Skeletal muscle satellite cell (primary cell): ENCODE measurements around the gene CDKL4.

Experiments
- H3K27me3 ChIP-seq: 2 replicates; pipeline ENCODE4 v1.7.0; 2013; ENCODE audit warnings: low read length; ENCODE audit not compliant: control insufficient read depth, insufficient read depth
- H3K36me3 ChIP-seq: 2 replicates; pipeline ENCODE4 v1.7.0; 2013; ENCODE audit warnings: mild to moderate bottlenecking, control low read depth, low read length; ENCODE audit not compliant: insufficient read depth
- H3K4me1 ChIP-seq: 2 replicates; pipeline ENCODE4 v1.7.0; 2013; ENCODE audit warnings: low read length; ENCODE audit not compliant: control insufficient read depth, insufficient read depth
- H3K4me2 ChIP-seq: 2 replicates; pipeline ENCODE4 v1.7.0; 2013; ENCODE audit warnings: mild to moderate bottlenecking, low read length
- H3K4me3 ChIP-seq: 2 replicates; pipeline ENCODE4 v1.7.0; 2013; ENCODE audit warnings: low read length
- H3K9ac ChIP-seq: 2 replicates; pipeline ENCODE4 v1.7.0; 2013; ENCODE audit warnings: mild to moderate bottlenecking, low read depth, low read length, moderate library complexity
- H3K9me3 ChIP-seq: replicated peaks from 2 replicates; pipeline ENCODE4 v1.7.0; 2013; ENCODE audit warnings: mild to moderate bottlenecking, control low read depth, low read length

CDKL4 gene

DNA sequence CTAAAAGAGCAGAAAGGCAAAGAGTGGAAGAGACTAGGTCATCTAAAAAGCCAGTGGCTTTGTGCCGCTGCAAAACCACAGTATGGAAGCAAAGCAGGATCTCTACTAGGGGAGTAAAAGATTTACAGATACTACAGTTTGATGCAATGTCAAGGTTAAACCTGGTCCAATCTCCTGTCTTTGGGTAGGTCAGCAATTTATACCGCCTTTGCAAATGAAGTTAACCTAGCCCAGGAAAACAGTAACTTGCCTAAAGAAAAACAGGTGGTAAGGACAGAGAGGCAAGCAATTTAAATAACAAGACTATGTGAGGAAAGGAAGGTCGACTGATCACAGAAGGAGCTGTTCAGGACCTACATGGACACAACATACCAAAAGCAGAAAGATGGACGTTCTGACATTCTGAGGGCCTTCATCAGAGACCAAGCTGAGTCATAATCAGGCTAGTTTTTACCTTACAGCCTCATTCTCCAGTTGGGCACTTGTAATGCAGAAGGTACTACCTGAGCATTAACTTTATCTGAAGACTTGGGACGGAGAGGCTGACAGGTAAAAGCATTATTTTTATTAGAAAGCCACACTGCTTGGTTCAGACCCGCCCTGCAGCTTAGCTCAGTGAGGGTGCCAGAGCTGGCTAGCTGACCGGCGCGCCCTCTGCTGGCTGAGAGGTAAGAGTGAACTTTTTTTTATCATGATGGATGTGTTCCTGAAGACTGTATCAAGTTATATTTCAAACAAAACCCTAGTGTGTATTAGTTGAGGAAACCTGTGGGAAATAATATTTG lies 15.9 kb downstream of the CDKL4 start:
- Histone ChIP-seq H3K4me2 (peak overlapping the region; percentile 65), H3K36me3 (no peaks in the 10 kb centered on the region), H3K27me3 (no peaks in the 10 kb centered on the region), H3K9ac (peak overlapping the region; percentile 22), H3K9me3 (no peaks in the 10 kb centered on the region), H3K4me3 (no peak overlapping the region), H3K4me1 (peaks cover 3% of the 10 kb centered on the region)

DNA sequence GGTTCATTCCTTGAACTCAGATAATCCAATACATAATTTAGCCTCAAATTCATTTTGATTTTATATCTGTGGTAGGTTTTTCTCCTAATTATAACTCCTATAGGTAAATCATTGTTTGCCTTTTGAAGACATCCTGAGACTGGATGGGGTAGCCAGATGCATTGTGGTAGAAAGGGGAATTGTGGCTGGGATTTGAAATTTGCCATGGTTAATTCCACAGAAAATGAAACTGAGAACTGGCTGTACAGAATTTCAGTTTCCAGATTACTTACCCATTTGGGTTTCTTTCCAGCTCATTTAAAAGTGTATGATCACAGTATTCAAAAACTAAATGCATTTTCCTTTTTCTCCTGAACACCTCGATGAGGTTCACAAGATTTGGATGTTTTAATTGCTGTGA lies 18.2 kb downstream of the CDKL4 start:
- Histone ChIP-seq H3K4me1 (peaks cover 3% of the 10 kb centered on the region), H3K9ac (no peak overlapping the region), H3K9me3 (no peaks in the 10 kb centered on the region), H3K27me3 (no peaks in the 10 kb centered on the region), H3K36me3 (no peaks in the 10 kb centered on the region), H3K4me3 (no peak overlapping the region), H3K4me2 (no peak overlapping the region)

DNA sequence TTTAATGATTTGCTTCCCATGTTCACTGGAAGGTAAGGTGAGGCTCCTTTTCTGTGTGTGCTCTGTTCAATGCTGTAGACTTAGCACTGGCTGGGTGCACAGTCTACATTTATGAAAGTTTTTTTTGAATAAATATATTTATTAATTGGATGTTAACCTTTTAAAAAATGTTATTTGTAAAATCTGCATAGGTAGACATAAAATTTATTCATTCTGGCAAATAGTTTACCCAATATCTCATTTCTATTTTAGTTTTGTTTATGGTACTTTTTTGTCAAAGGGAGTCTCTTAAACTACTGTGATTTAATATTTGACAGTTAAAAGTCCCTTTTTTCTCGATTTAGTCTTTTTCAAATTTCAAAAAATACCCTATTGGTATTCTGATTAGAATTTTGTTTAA lies 19.9 kb downstream of the CDKL4 start:
- H3K9me3 ChIP-seq, result no peaks in the 10 kb centered on the region
- H3K36me3 ChIP-seq, result no peaks in the 10 kb centered on the region
- no peaks in the 10 kb centered on the region for H3K27me3 ChIP-seq
- no peak overlapping the region for H3K4me3 ChIP-seq
- no peak overlapping the region for H3K9ac ChIP-seq
- H3K4me2 ChIP-seq, result no peak overlapping the region
- H3K4me1 ChIP-seq, result peaks cover 3% of the 10 kb centered on the region

DNA sequence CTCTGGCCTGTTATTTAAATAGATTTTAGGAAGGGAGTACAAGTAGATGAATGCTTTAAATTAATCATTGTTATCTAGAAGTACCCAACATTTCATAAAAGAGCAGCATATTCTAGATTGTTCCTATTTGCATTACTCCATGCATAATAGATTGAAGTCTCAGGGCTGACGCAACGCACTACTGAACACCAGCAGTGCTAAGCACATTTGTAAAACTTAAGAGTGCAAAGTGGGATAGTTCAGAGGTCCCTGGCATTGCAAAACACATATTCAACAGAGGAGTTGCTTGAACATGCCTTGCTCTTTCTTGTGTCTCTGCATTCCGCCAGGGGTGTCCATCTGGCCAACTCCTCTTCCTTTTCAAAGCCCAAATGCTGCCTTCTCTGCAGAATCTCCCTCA lies 22.3 kb downstream of the CDKL4 start:
- H3K9ac ChIP-seq, result no peak overlapping the region
- no peak overlapping the region for H3K4me2 ChIP-seq
- H3K4me3 ChIP-seq, result no peak overlapping the region
- no peaks in the 10 kb centered on the region for H3K36me3 ChIP-seq
- H3K4me1 ChIP-seq, result no peaks in the 10 kb centered on the region
- H3K9me3 ChIP-seq, result no peaks in the 10 kb centered on the region
- H3K27me3 ChIP-seq, result no peaks in the 10 kb centered on the region

DNA sequence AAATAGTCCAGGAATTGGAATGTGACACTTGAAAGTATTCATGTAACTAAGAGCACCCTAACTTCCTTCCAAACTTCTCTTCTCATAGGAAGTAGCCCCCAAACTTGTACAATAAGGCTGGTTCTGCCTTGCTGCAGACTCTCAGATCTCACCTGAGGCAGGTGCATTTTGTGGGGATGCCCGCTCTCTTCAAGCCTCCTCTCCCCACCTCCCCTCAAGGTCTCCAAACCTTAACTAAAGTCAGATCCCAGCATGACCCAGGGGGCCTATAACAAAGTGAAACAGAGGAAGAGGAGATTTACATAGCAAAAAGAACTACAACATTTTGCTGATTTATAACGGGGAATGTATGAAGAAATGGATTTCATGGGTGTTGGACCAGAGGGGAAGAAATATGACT lies 23.6 kb downstream of the CDKL4 start:
- Histone ChIP-seq H3K4me3 (no peak overlapping the region), H3K36me3 (no peaks in the 10 kb centered on the region), H3K4me2 (no peak overlapping the region), H3K4me1 (no peaks in the 10 kb centered on the region), H3K9ac (no peak overlapping the region), H3K9me3 (no peaks in the 10 kb centered on the region), H3K27me3 (no peaks in the 10 kb centered on the region)

DNA sequence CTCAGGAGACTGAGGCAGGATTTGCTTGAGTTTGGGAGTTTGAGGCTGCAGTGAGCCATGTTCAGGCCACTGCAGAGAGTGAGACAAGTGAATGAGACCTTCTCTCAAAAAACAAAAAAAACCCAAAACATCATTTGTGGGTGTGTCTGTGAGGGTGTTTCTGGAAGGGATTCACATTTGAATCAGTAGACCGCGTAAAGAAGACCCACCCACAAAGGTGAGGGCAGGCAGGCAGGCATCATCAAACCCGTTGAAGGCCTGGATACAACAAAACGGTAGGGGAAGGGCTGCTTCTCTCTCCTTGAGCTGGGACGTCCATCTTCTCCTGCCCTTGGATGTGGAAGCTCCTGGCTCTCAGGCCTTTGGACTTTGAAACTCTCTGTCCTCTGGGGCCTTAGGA lies 25.4 kb downstream of the CDKL4 start:
- Histone ChIP-seq H3K27me3 (no peaks in the 10 kb centered on the region), H3K36me3 (no peaks in the 10 kb centered on the region), H3K4me3 (no peak overlapping the region), H3K9me3 (no peaks in the 10 kb centered on the region), H3K4me1 (no peaks in the 10 kb centered on the region), H3K4me2 (no peak overlapping the region), H3K9ac (no peak overlapping the region)

DNA sequence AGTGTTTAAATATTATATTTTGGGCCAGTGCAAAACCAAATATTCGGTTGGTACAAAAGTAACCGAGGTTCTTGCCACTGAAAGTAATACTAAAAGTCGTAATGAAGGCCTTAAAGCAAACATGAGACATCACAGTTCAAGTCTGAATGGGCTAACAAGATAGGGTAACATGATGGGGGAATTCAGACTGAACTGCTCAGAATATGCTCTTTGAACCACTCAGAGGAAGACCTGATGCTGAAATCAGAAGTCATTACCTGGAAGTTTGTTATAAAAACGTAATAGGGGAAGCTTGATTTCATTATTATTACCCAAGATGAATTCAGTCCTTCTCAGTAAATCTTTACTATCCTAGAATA lies 26.6 kb downstream of the CDKL4 start:
- Histone ChIP-seq H3K36me3 (no peaks in the 10 kb centered on the region), H3K4me2 (no peak overlapping the region), H3K4me1 (no peaks in the 10 kb centered on the region), H3K9me3 (no peaks in the 10 kb centered on the region), H3K27me3 (no peaks in the 10 kb centered on the region), H3K4me3 (no peak overlapping the region), H3K9ac (no peak overlapping the region)

DNA sequence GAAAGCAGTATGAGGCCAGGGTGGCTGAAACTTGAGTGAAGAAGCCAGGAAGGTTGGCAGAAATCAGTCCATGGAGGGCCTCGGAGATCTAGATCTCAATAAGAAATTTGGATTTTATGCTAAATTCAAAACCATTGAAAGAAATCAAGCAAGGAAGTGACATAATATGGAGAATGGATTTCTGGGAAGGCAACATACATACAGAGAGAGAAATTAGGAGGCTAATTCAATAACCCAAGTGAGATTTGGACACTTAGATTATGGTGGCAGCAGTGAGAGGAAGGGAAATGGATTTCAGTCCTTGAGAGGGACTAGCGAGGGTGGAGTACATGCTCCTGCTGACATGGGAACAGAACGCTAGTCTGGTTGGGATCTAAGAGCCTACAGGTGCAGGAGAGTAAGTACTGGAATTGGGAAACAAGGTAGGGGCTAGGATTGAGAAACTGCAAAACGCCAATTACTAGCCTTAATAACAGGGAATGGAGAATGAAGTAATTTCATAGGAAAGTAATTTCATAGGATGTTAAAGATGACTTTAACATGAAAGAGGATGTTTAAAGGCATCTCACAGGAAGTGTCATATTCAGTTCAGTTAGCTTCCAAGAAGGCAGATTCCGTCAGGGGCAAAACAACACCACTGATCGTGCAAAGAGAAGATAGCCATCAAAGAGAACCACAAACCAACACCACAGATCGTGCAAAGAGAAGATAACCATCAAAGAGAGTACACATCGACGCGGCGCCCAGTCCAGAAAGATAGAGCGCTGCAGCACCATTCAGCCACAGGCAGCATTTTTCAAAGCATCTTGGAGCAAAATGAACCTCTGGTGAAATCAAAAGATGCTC lies 27.2 kb downstream of the CDKL4 start:
- H3K36me3 ChIP-seq, result no peaks in the 10 kb centered on the region
- H3K9ac ChIP-seq, result no peak overlapping the region
- H3K4me2 ChIP-seq, result no peak overlapping the region
- H3K4me1 ChIP-seq, result no peaks in the 10 kb centered on the region
- H3K9me3 ChIP-seq, result no peaks in the 10 kb centered on the region
- no peak overlapping the region for H3K4me3 ChIP-seq
- H3K27me3 ChIP-seq, result no peaks in the 10 kb centered on the region

DNA sequence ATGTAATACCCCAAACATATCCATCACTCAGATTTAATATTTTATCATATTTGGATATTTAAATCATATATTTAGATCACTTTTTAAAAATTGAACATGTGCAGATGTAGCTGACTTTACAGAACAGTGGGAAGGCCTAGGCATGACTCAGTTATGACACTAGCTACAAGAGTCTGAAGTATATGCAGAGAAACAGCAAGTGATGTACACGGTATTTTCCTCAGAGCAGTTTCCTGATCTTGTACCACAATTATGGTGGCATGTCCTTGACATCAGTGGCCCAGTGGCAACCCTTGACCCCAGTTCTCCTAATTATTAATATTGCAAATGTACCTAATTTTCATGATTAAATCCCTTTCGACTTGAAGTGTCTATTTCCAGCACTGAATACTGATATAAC lies 28.2 kb downstream of the CDKL4 start:
- Histone ChIP-seq H3K27me3 (no peaks in the 10 kb centered on the region), H3K4me3 (no peak overlapping the region), H3K4me2 (no peak overlapping the region), H3K9me3 (no peaks in the 10 kb centered on the region), H3K36me3 (no peaks in the 10 kb centered on the region), H3K9ac (no peak overlapping the region), H3K4me1 (no peaks in the 10 kb centered on the region)

DNA sequence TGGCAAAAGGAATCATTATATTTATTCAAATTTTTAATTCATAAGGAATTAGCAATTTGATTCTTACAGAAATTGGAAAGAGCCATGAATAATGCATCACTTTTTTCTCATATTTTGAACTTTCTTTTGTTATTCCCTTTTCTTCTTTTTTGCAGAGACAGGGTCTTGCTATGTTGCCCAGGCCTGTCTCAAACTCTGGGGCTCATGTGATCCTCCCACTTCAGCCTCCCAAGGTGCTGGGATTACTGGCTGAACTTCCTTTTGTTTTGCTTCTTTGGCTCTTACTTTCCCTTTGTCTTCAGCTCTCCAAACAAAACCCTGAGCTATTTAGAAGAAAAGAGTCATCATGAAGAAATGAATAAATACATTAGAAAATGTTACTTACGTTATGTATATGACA lies 30.8 kb downstream of the CDKL4 start:
- Histone ChIP-seq H3K4me1 (no peaks in the 10 kb centered on the region), H3K9me3 (no peaks in the 10 kb centered on the region), H3K36me3 (no peaks in the 10 kb centered on the region), H3K4me3 (no peak overlapping the region), H3K27me3 (no peaks in the 10 kb centered on the region), H3K9ac (no peak overlapping the region), H3K4me2 (no peak overlapping the region)

DNA sequence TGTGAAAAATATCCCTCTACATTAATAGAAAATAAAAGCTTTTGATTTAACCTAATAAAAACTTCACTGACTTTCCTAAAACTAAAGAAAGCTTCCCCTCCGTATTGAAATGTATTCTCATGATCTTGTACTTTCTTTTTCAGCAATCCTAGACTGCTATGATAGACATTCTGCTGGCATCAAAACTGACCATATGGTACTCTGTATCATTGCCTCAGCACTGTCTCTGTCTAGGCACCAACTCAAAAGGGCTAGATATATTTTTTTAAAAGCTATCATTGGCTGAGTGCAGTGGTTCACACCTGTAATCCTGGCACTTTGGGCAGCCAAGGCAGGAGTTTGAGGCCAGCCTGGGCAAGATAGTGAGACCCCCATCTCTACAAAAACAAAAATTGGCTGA lies 32.9 kb downstream of the CDKL4 start:
- Histone ChIP-seq H3K4me3 (no peak overlapping the region), H3K9ac (no peak overlapping the region), H3K4me1 (no peaks in the 10 kb centered on the region), H3K9me3 (no peaks in the 10 kb centered on the region), H3K27me3 (no peaks in the 10 kb centered on the region), H3K4me2 (no peak overlapping the region), H3K36me3 (no peaks in the 10 kb centered on the region)

DNA sequence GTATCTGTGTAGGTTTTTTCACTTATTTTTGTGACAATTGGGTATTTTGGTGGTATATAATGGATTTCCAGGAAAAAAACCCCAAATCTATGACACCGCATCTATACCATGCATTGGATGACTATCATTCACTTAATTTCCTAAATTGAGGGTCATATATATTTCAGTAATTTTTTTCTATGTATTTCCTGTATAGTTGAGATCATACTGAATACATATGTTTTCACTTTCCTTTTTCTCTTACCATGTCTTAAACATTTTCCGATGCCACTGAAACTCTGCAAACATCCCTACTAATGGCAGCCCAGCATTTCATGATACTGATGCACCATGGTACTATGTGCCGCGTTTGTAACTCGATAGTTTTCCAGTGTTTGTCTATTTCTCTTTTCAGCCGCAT lies 40.4 kb downstream of the CDKL4 start:
- Histone ChIP-seq H3K4me1 (no peaks in the 10 kb centered on the region), H3K9ac (no peak overlapping the region), H3K27me3 (no peaks in the 10 kb centered on the region), H3K4me2 (no peak overlapping the region), H3K9me3 (no peaks in the 10 kb centered on the region), H3K36me3 (no peaks in the 10 kb centered on the region), H3K4me3 (no peak overlapping the region)
